ENCODE data around the gene ZNF239.

- TF ChIP-seq POLR2A (IDR thresholded peaks at IDR 0.05; ENCODE audit: low read length): no peak
- no peak for TF ChIP-seq GATA1 (IDR thresholded peaks at IDR 0.05; ENCODE audit: low read depth, low read length)
Observed at GRCh38 chr10:43576580-43576979, 2.2 kb upstream of the ZNF239 start.
